ENCODE data around the gene HYPK.
A peak's percentile ranks its signal among the peaks of the same experiment; 100 is the strongest.
"Not testable (repeated sequence)": the region's sequence is repeated elsewhere in the genome, so short reads cannot be mapped to it uniquely, and the experiment has no call there.

Gene HYPK

GRCh38 chr15:43795997-43796396 lies 4.4 kb upstream of the HYPK start:
- no peak for DNase-seq (ENCODE audit: low read depth)

GRCh38 chr15:43796566-43796965 lies 3.8 kb upstream of the HYPK start:
- DNase-seq (ENCODE audit: low read depth) = no peak

- no peak for DNase-seq (ENCODE audit: low read depth)
These were observed 1.0 kb upstream of the HYPK start for GRCh38 chr15:43799209-43799944.

GRCh38 chr15:43799945-43800285 lies 484 bp upstream of the HYPK start, which contains the start of gene SERINC4:
SERINC4 (minus strand) TSS chr15:43800220; CDS start chr15:43799986, 234 bp downstream.
- DNase-seq (ENCODE audit: low read depth) = no peak

GRCh38 chr15:43802676-43803075 lies 2.3 kb downstream of the HYPK start:
- DNase-seq (ENCODE audit: low read depth) = not testable (repeated sequence)

GRCh38 chr15:43808435-43808950 lies 8.1 kb downstream of the HYPK start:
- DNase-seq (ENCODE audit: low read depth) = no peak

GRCh38 chr15:43808960-43809678 lies 8.7 kb downstream of the HYPK start:
- DNase-seq (ENCODE audit: low read depth) = no peak

GRCh38 chr15:43815064-43815463 lies 14.7 kb downstream of the HYPK start:
- DNase-seq (ENCODE audit: low read depth) = not testable (repeated sequence)

- no peak for DNase-seq (ENCODE audit: low read depth)
These were observed 21.1 kb downstream of the HYPK start for GRCh38 chr15:43821505-43821904.

- DNase-seq (ENCODE audit: low read depth) = peak; percentile 82
These were observed 24.2 kb downstream of the HYPK start, which contains the start of gene MFAP1 for GRCh38 chr15:43824302-43825246. MFAP1 (minus strand) TSS chr15:43824690; CDS start chr15:43824569, 121 bp downstream.

- not testable (repeated sequence) for DNase-seq (ENCODE audit: low read depth)
These were observed 24.9 kb downstream of the HYPK start for GRCh38 chr15:43825305-43825704.

GRCh38 chr15:43826029-43826507 lies 25.7 kb downstream of the HYPK start:
- no peak for DNase-seq (ENCODE audit: low read depth)

- peak; percentile 57 for DNase-seq (ENCODE audit: low read depth)
These were observed 26.3 kb downstream of the HYPK start, which contains the start of gene WDR76 for GRCh38 chr15:43826508-43827341. WDR76 (plus strand) TSS chr15:43827002; CDS start chr15:43827033, 31 bp downstream.

- no peak for DNase-seq (ENCODE audit: low read depth)
These were observed 27.8 kb downstream of the HYPK start for GRCh38 chr15:43828061-43828657.

GRCh38 chr15:43829951-43830540 lies 29.6 kb downstream of the HYPK start:
- not testable (repeated sequence) for DNase-seq (ENCODE audit: low read depth)

GRCh38 chr15:43830691-43831275 lies 30.4 kb downstream of the HYPK start:
- not testable (repeated sequence) for DNase-seq (ENCODE audit: low read depth)

- not testable (repeated sequence) for DNase-seq (ENCODE audit: low read depth)
These were observed 31.2 kb downstream of the HYPK start for GRCh38 chr15:43831519-43832052.

- not testable (repeated sequence) for DNase-seq (ENCODE audit: low read depth)
These were observed 32.1 kb downstream of the HYPK start for GRCh38 chr15:43832485-43832884.

GRCh38 chr15:43845421-43845820 lies 45.0 kb downstream of the HYPK start:
- no peak for DNase-seq (ENCODE audit: low read depth)

Data from activated gamma-delta T cell treated with anti-CD3 and anti-CD28 coated beads, Interleukin-2, amount 50 U/mL, for 16 hours (primary cell).